ENCODE results near the gene CD68.

DNA sequence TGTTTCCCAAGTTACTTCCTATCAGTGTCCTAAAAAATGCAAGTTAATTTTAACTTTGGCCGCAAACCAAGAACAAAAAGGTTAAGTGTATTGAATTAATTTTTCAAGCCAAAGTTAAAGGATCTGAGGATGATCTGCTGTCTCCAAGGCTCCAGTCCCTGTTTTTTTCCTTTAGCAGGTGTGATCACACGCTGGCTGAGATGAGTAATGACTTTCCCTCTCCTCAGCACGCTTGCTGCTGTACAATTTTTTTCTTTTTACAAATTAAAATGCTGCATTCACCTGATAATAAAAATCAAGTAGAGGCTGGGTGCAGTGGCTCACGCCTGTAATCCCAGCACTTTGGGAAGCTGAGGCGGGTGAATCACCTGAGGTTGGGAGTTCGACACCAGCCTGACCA, 34.5 kb upstream of the CD68 start:
- TF ChIP-seq, protein P1, sequence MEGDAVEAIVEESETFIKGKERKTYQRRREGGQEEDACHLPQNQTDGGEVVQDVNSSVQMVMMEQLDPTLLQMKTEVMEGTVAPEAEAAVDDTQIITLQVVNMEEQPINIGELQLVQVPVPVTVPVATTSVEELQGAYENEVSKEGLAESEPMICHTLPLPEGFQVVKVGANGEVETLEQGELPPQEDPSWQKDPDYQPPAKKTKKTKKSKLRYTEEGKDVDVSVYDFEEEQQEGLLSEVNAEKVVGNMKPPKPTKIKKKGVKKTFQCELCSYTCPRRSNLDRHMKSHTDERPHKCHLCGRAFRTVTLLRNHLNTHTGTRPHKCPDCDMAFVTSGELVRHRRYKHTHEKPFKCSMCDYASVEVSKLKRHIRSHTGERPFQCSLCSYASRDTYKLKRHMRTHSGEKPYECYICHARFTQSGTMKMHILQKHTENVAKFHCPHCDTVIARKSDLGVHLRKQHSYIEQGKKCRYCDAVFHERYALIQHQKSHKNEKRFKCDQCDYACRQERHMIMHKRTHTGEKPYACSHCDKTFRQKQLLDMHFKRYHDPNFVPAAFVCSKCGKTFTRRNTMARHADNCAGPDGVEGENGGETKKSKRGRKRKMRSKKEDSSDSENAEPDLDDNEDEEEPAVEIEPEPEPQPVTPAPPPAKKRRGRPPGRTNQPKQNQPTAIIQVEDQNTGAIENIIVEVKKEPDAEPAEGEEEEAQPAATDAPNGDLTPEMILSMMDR (IDR thresholded peaks at IDR 0.05; ENCODE audit: insufficient read depth, low read length, poor library complexity, severe bottlenecking): no peak
- TF ChIP-seq EZH2phosphoT487 (conservative IDR thresholded peaks at IDR 0.05; ENCODE audit: low read length): no peak
